GM23338 (cell line): ENCODE measurements around the gene ALS2. TPM values are rescaled to one million over a fixed set of nuclear protein-coding genes. Genes with fewer than 3 reads are reported as not detected.
A peak's percentile ranks its signal among the peaks of the same experiment; 100 is the strongest.

Experiments
- ATAC-seq: fragments of 200-7000 bp; cut with Tn5 transposase; 3 replicates; pipeline ENCODE4 v1.9.1; 2020
- DNase-seq: peaks from one replicate; pipeline ENCODE4 v3.0.0-alpha.2; 2015; ENCODE audit warnings: low spot score
- H2AFZ ChIP-seq: fragments of 200-600 bp; sonication (generic); 2 replicates; pipeline ENCODE4 v1.8.0; 2016; ENCODE audit warnings: antibody characterized with exemption, mild to moderate bottlenecking, moderate library complexity
- H3F3A ChIP-seq: fragments of 200-600 bp; sonication (generic); replicated peaks from 2 replicates; pipeline ENCODE4 v1.8.0; 2017; ENCODE audit warnings: antibody characterized with exemption, mixed run types, low read depth
- H3K27ac ChIP-seq: fragments of 200-600 bp; sonication (generic); 2 replicates; pipeline ENCODE4 v1.6.1; 2016; ENCODE audit warnings: low read depth
- H3K27me3 ChIP-seq: fragments of 200-600 bp; sonication (generic); 2 replicates; pipeline ENCODE4 v1.8.0; 2016; ENCODE audit warnings: mild to moderate bottlenecking, mixed run types, moderate library complexity; ENCODE audit not compliant: insufficient read depth
- H3K36me3 ChIP-seq: fragments of 200-600 bp; sonication (generic); 2 replicates; pipeline ENCODE4 v1.8.0; 2016; ENCODE audit warnings: mild to moderate bottlenecking; ENCODE audit not compliant: insufficient read depth
- H3K4me1 ChIP-seq: fragments of 200-600 bp; sonication (generic); 2 replicates; pipeline ENCODE4 v1.8.0; 2016; ENCODE audit warnings: mild to moderate bottlenecking, moderate library complexity; ENCODE audit not compliant: insufficient read depth
- H3K4me2 ChIP-seq: fragments of 200-600 bp; sonication (generic); 2 replicates; pipeline ENCODE4 v1.7.1; 2017; ENCODE audit warnings: mixed run types
- H3K4me3 ChIP-seq: fragments of 200-600 bp; sonication (generic); 2 replicates; pipeline ENCODE4 v1.6.1; 2016; ENCODE audit warnings: mixed run types
- H3K79me2 ChIP-seq: fragments of 200-600 bp; sonication (generic); replicated peaks from 2 replicates; pipeline ENCODE4 v1.8.0; 2017; ENCODE audit warnings: mild to moderate bottlenecking; ENCODE audit not compliant: insufficient read depth
- H3K9me2 ChIP-seq: fragments of 200-600 bp; sonication (generic); 2 replicates; pipeline ENCODE4 v1.8.0; 2017; ENCODE audit not compliant: insufficient read depth
- H4K20me1 ChIP-seq: fragments of 200-600 bp; sonication (generic); replicated peaks from 2 replicates; pipeline ENCODE4 v1.8.0; 2017; ENCODE audit warnings: mild to moderate bottlenecking; ENCODE audit not compliant: insufficient read depth
- H3K27ac Mint-ChIP-seq: 2 replicates; pipeline ENCODE4 v1.8.0; 2020; ENCODE audit warnings: inconsistent platforms, mild to moderate bottlenecking, moderate library complexity, mixed read lengths
- H3K27me3 Mint-ChIP-seq: 3 replicates; pipeline ENCODE4 v1.8.0; 2022; ENCODE audit warnings: low read depth, mild to moderate bottlenecking, moderate library complexity, mixed read lengths, inconsistent platforms; ENCODE audit not compliant: insufficient read depth, poor library complexity
- H3K36me3 Mint-ChIP-seq: 3 replicates; pipeline ENCODE4 v1.8.0; 2021; ENCODE audit warnings: low read depth, mild to moderate bottlenecking, inconsistent platforms, moderate library complexity, mixed read lengths
- H3K4me1 Mint-ChIP-seq: 3 replicates; pipeline ENCODE4 v1.8.0; 2020; ENCODE audit warnings: mild to moderate bottlenecking, inconsistent platforms, mixed read lengths
- H3K4me3 Mint-ChIP-seq: 3 replicates; pipeline ENCODE4 v1.8.0; 2021; ENCODE audit warnings: moderate library complexity, mild to moderate bottlenecking, inconsistent platforms, mixed read lengths
- H3K9me3 Mint-ChIP-seq: 3 replicates; pipeline ENCODE4 v1.8.0; 2020; ENCODE audit warnings: moderate library complexity, mild to moderate bottlenecking, inconsistent platforms, mixed read lengths
- CREB1 ChIP-seq: fragments of 250-450 bp; sonication (Bioruptor Pico); IDR thresholded peaks from 2 replicates; pipeline ENCODE4 v1.5.0; 2020; ENCODE audit warnings: low read depth, mild to moderate bottlenecking, moderate library complexity
- EZH2 ChIP-seq: fragments of 200-600 bp; sonication (generic); IDR thresholded peaks from one replicate; pipeline ENCODE4 v1.8.0; 2017; ENCODE audit warnings: antibody characterized with exemption, mild to moderate bottlenecking, low read depth; ENCODE audit not compliant: unreplicated experiment
- EZH2phosphoT487 ChIP-seq: fragments of 200-600 bp; sonication (generic); IDR thresholded peaks from one replicate; pipeline ENCODE4 v1.8.1; 2018; ENCODE audit warnings: antibody characterized with exemption; ENCODE audit not compliant: unreplicated experiment
- JUNB ChIP-seq: IDR thresholded peaks from one replicate; pipeline ENCODE4 v1.6.1; 2016; ENCODE audit warnings: antibody characterized with exemption; ENCODE audit not compliant: unreplicated experiment
- POLR2AphosphoS5 ChIP-seq: IDR thresholded peaks from 2 replicates; pipeline ENCODE4 v1.6.1; 2016; ENCODE audit warnings: antibody characterized with exemption, low read depth
- STAT1 ChIP-seq: IDR thresholded peaks from one replicate; pipeline ENCODE4 v1.6.1; 2016; ENCODE audit warnings: antibody characterized with exemption; ENCODE audit not compliant: unreplicated experiment
- ZNF114 ChIP-seq: fragments of 250-450 bp; sonication (Bioruptor Pico); IDR thresholded peaks from 2 replicates; pipeline ENCODE4 v1.5.0; 2020; ENCODE audit warnings: mild to moderate bottlenecking, moderate library complexity
- ZNF331 ChIP-seq: fragments of 250-450 bp; sonication (Bioruptor Pico); IDR thresholded peaks from 2 replicates; pipeline ENCODE4 v1.5.0; 2020; ENCODE audit warnings: low read depth, mild to moderate bottlenecking, moderate library complexity
- polyA plus RNA-seq: library from polyadenylated mRNA; unstranded; fragments of >200 nt; fragmentation: Nextera tagmentation; extraction: Ambion mirVana; gene quantifications from 2 replicates; pipeline ENCODE4 v1.2.1, GENCODE V29; 2016
- total RNA-seq: library from RNA; depleted of rRNA; stranded (reverse); fragments of >200 nt; shearing (Covaris generic); gene quantifications from 2 replicates; pipeline ENCODE4 v1.2.3, GENCODE V29; 2014
- TF ChIP-seq, protein P1 (sequence below), 2 experiments: fragments of 200-600 bp in 1 of 2; sonication (generic) in 1 of 2; conservative IDR thresholded peaks; 2 replicates each; pipeline versions ENCODE4 v1.5.1 to v1.6.1; 2016 to 2017; ENCODE audit warnings: antibody characterized with exemption in 2 of 2, low read depth in 2 of 2, mild to moderate bottlenecking in 2 of 2, moderate library complexity in 1 of 2
- TF ChIP-seq, protein P2 (sequence below): IDR thresholded peaks from one replicate; pipeline ENCODE4 v1.6.1; 2018; ENCODE audit warnings: antibody characterized with exemption; ENCODE audit not compliant: unreplicated experiment
- TF ChIP-seq, protein P3 (sequence below): IDR thresholded peaks from 2 replicates; pipeline ENCODE4 v1.6.1; 2016; ENCODE audit warnings: antibody characterized with exemption

ALS2 gene
- total and polyA plus RNA-seq, 2 experiments from 2014 or later: 9.6 to 43.3 TPM

DNA sequence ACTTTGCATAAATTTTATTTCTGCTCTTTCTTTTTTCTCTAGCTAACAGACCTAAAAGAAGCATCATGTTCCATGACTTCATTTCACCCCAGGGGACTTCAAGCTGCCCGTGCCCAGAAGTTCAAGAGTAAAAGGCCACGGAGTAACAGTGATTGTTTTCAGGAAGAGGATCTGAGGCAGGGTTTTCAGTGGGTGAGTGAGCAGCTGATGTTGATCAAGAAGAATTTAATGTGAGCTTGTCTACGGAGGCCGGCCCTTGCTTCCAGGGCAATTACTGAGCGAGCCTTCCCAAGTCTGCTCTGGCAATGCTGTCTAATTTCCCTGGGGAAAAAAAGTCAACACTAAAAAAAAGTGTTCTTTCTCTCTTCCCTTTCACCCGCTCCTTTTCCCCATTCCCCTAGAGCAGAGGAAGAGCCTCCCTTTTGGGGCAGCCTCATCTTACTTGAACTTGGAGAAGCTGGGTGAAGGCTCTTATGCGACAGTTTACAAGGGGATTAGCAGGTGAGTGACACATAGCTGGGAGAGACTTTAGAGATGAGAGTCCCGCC lies 26.8 kb upstream of the ALS2 start (continued):
- TF ChIP-seq, protein P1, sequence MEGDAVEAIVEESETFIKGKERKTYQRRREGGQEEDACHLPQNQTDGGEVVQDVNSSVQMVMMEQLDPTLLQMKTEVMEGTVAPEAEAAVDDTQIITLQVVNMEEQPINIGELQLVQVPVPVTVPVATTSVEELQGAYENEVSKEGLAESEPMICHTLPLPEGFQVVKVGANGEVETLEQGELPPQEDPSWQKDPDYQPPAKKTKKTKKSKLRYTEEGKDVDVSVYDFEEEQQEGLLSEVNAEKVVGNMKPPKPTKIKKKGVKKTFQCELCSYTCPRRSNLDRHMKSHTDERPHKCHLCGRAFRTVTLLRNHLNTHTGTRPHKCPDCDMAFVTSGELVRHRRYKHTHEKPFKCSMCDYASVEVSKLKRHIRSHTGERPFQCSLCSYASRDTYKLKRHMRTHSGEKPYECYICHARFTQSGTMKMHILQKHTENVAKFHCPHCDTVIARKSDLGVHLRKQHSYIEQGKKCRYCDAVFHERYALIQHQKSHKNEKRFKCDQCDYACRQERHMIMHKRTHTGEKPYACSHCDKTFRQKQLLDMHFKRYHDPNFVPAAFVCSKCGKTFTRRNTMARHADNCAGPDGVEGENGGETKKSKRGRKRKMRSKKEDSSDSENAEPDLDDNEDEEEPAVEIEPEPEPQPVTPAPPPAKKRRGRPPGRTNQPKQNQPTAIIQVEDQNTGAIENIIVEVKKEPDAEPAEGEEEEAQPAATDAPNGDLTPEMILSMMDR (conservative IDR thresholded peaks at IDR 0.05; ENCODE audit: low read depth in 2 of 2): no peak
- TF ChIP-seq JUNB: no peak
- TF ChIP-seq CREB1 (CRISPR knock-in tag): no peak
- no peak for TF ChIP-seq EZH2phosphoT487
- no peak for TF ChIP-seq STAT1
- TF ChIP-seq EZH2: no peak
- TF ChIP-seq, protein P2, sequence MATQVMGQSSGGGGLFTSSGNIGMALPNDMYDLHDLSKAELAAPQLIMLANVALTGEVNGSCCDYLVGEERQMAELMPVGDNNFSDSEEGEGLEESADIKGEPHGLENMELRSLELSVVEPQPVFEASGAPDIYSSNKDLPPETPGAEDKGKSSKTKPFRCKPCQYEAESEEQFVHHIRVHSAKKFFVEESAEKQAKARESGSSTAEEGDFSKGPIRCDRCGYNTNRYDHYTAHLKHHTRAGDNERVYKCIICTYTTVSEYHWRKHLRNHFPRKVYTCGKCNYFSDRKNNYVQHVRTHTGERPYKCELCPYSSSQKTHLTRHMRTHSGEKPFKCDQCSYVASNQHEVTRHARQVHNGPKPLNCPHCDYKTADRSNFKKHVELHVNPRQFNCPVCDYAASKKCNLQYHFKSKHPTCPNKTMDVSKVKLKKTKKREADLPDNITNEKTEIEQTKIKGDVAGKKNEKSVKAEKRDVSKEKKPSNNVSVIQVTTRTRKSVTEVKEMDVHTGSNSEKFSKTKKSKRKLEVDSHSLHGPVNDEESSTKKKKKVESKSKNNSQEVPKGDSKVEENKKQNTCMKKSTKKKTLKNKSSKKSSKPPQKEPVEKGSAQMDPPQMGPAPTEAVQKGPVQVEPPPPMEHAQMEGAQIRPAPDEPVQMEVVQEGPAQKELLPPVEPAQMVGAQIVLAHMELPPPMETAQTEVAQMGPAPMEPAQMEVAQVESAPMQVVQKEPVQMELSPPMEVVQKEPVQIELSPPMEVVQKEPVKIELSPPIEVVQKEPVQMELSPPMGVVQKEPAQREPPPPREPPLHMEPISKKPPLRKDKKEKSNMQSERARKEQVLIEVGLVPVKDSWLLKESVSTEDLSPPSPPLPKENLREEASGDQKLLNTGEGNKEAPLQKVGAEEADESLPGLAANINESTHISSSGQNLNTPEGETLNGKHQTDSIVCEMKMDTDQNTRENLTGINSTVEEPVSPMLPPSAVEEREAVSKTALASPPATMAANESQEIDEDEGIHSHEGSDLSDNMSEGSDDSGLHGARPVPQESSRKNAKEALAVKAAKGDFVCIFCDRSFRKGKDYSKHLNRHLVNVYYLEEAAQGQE: no peak
- no peak for TF ChIP-seq POLR2AphosphoS5
- no peak for TF ChIP-seq ZNF331 (CRISPR knock-in tag)
- TF ChIP-seq, protein P3, sequence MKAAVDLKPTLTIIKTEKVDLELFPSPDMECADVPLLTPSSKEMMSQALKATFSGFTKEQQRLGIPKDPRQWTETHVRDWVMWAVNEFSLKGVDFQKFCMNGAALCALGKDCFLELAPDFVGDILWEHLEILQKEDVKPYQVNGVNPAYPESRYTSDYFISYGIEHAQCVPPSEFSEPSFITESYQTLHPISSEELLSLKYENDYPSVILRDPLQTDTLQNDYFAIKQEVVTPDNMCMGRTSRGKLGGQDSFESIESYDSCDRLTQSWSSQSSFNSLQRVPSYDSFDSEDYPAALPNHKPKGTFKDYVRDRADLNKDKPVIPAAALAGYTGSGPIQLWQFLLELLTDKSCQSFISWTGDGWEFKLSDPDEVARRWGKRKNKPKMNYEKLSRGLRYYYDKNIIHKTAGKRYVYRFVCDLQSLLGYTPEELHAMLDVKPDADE: no peak
- no peak for TF ChIP-seq ZNF114 (CRISPR knock-in tag)

DNA sequence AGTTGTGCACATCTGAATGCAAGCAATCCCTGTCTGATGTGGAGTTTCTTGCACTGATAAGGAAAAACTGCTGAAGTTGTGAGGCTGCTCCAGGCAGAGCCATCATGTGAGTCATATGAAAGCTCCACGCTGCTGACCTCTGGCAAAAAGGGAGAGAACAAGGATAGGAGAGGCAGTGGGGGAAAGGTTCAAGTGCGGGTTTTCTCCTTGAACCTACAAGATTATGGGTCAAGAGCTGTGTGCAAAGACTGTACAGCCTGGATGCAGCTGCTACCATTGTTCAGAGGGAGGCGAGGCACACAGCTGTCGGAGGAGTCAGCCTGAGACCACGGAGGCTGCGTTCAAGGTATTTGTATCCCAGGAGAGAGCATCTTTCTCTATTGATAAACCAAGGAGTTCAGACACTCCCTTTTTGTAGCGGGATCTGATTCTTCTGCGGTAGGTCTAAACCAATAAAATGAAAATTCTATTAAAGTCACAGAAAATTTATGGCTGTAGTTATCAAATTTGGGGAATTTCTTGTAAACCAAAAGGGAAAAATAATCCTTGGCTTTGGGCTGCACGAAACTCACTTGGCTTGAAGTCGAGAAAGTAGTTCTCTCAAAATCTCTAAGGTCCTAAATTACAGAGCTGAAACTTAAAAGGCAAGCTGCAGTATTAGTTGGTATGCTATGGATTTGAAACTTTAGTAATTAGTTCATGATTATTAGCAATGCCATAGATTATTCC lies 25.9 kb upstream of the ALS2 start, which contains the start of gene CDK15:
Gene CDK15, plus strand, starts transcription at position 96 of the 729 bp plus-strand sequence. Its CDS starts 128 bp downstream, at position 224.
- Histone ChIP-seq H2AFZ (peak within 1 kb of the TSS; percentile 40), H3K27me3 (no peaks in the 10 kb centered on the region), H4K20me1 (no peaks in the 10 kb centered on the region), H3K79me2 (no peaks in the 10 kb centered on the region), H3K4me2 (no peak within 1 kb of the TSS), H3K27ac (no peak within 1 kb of the TSS), H3K9me2 (no peaks in the 10 kb centered on the region), H3K4me3 (no peak within 1 kb of the TSS), H3K4me1 (peaks cover 14% of the 10 kb centered on the region; the same call in 1 of the 2 replicates), H3F3A (no peaks in the 10 kb centered on the region), H3K36me3 (no peaks in the 10 kb centered on the region)
- no peak within 1 kb of the TSS for H3K27ac Mint-ChIP-seq
- 0 out of 3 replicates have a peak, but pooled peaks cover 4% of the 10 kb centered on the region for H3K9me3 Mint-ChIP-seq
- H3K27me3 Mint-ChIP-seq: peaks cover 2% of the 10 kb centered on the region
- DNase-seq (no peak), ATAC-seq (no peak; the same call in 2 of the 3 replicates)
- H3K4me1 Mint-ChIP-seq: peaks cover 19% of the 10 kb centered on the region
- H3K36me3 Mint-ChIP-seq: no peaks in the 10 kb centered on the region
- H3K4me3 Mint-ChIP-seq: no peak within 1 kb of the TSS
- TF ChIP-seq, protein P1 (conservative IDR thresholded peaks at IDR 0.05; ENCODE audit: low read depth in 2 of 2): no peak
- TF ChIP-seq, protein P3: no peak
- TF ChIP-seq EZH2 (no peak), ZNF331 (CRISPR knock-in tag) (no peak), CREB1 (CRISPR knock-in tag) (no peak)
